SK-N-SH (cell line): ENCODE measurements around the gene JMJD8. TPM values are rescaled to one million over a fixed set of nuclear protein-coding genes. Genes with fewer than 3 reads are reported as not detected.
A peak's percentile ranks its signal among the peaks of the same experiment; 100 is the strongest.

Source experiments
- CTCF ChIA-PET: fragments of 300-600, 350-600 bp; formaldehyde crosslinking; extraction: SDS; loops from one replicate; lab custom pipeline; 2021; lab: Yijun Ruan, JAX
- POLR2A ChIA-PET: fragments of 350-600 bp; sonication (Branson Sonifier 250); formaldehyde crosslinking; extraction: SDS; loops from one replicate; lab custom pipeline; 2020; ENCODE audit warnings: antibody characterized with exemption, inconsistent platforms; lab: Yijun Ruan, JAX
- DNase-seq: peaks from one replicate; pipeline ENCODE4 v3.0.0; 2012
- H2AFZ ChIP-seq: fragments of 200-600 bp; sonication (generic); 2 replicates; pipeline ENCODE4 v1.8.1; 2016; ENCODE audit warnings: antibody characterized with exemption, mild to moderate bottlenecking, low read depth
- H3F3A ChIP-seq: fragments of 200-600 bp; sonication (generic); replicated peaks from 2 replicates; pipeline ENCODE3; 2016; ENCODE audit warnings: antibody characterized with exemption, mild to moderate bottlenecking; ENCODE audit not compliant: insufficient read depth
- H3K27ac ChIP-seq, 2 experiments: fragments of 200-500 bp in 1 of 2; fragments of 200-600 bp in 1 of 2; sonication (Bioruptor generic) in 1 of 2; sonication (generic), shearing (Covaris generic) in 1 of 2; 2 replicates each; pipeline versions ENCODE4 v1.5.1 to v1.6.1; 2014 to 2016; ENCODE audit warnings: low read depth in 2 of 2, inconsistent platforms in 1 of 2, low read length in 1 of 2, mild to moderate bottlenecking in 1 of 2, mixed read lengths in 1 of 2
- H3K27me3 ChIP-seq: fragments of 200-600 bp; sonication (generic), shearing (Covaris generic); 2 replicates; pipeline ENCODE4 v1.6.1; 2016; ENCODE audit warnings: mixed run types; ENCODE audit not compliant: insufficient read depth
- H3K36me3 ChIP-seq, 2 experiments: fragments of 200-500 bp in 1 of 2; fragments of 200-600 bp in 1 of 2; sonication (Bioruptor generic) in 1 of 2; sonication (generic) in 1 of 2; replicated peaks in 1 of 2; 2 replicates each; pipeline versions ENCODE3 to v1.5.1; 2014 to 2016; ENCODE audit warnings: low read length in 1 of 2, mild to moderate bottlenecking in 1 of 2; ENCODE audit not compliant: insufficient read depth in 2 of 2, control insufficient read depth in 1 of 2
- H3K4me1 ChIP-seq, 2 experiments: fragments of 200-500 bp in 1 of 2; fragments of 200-600 bp in 1 of 2; sonication (Bioruptor generic) in 1 of 2; sonication (generic), shearing (Covaris generic) in 1 of 2; 2 replicates each; pipeline versions ENCODE4 v1.5.1 to v1.6.1; 2014 to 2016; ENCODE audit warnings: low read depth in 1 of 2, low read length in 1 of 2, mixed run types in 1 of 2; ENCODE audit not compliant: insufficient read depth in 2 of 2, control insufficient read depth in 1 of 2
- H3K4me2 ChIP-seq: fragments of 200-600 bp; sonication (generic), shearing (Covaris generic); 2 replicates; pipeline ENCODE4 v1.6.1; 2017; ENCODE audit warnings: mixed run types
- H3K4me3 ChIP-seq, 2 experiments: fragments of 200-500 bp in 1 of 2; fragments of 200-600 bp in 1 of 2; sonication (Bioruptor generic) in 1 of 2; sonication (generic), shearing (Covaris generic) in 1 of 2; 2 replicates each; pipeline versions ENCODE4 v1.5.1 to v1.8.1; 2014 to 2016; ENCODE audit warnings: low read depth in 2 of 2, inconsistent platforms in 1 of 2, low read length in 1 of 2, mild to moderate bottlenecking in 1 of 2, mixed read lengths in 1 of 2, moderate library complexity in 1 of 2
- H3K79me2 ChIP-seq: fragments of 200-600 bp; sonication (generic); 2 replicates; pipeline ENCODE4 v1.8.1; 2017; ENCODE audit warnings: mild to moderate bottlenecking; ENCODE audit not compliant: insufficient read depth
- H3K9ac ChIP-seq: fragments of 200-600 bp; sonication (generic); 2 replicates; pipeline ENCODE4 v1.6.1; 2017; ENCODE audit warnings: mixed run types
- H3K9me2 ChIP-seq: fragments of 200-600 bp; sonication (generic); 2 replicates; pipeline ENCODE4 v1.6.1; 2017; ENCODE audit warnings: mixed run types
- H3K9me3 ChIP-seq: fragments of 200-600 bp; sonication (generic); 2 replicates; pipeline ENCODE4 v1.6.1; 2017; ENCODE audit warnings: mixed run types, mild to moderate bottlenecking, moderate library complexity
- H4K20me1 ChIP-seq: fragments of 200-600 bp; sonication (generic); 2 replicates; pipeline ENCODE4 v1.6.1; 2017; ENCODE audit warnings: mild to moderate bottlenecking, mixed run types; ENCODE audit not compliant: insufficient read depth
- CHD2 ChIP-seq: fragments of 150-350 bp; IDR thresholded peaks from 2 replicates; pipeline ENCODE4 v1.6.1; 2018; ENCODE audit warnings: low read length; ENCODE audit not compliant: partially characterized antibody
- ELF1 ChIP-seq: IDR thresholded peaks from 2 replicates; pipeline ENCODE4 v1.4.0; 2012
- EP300 ChIP-seq, 2 experiments: IDR thresholded peaks; 2 replicates each; pipeline versions ENCODE4 v1.4.0 to v1.6.1; 2012; ENCODE audit warnings: borderline replicate concordance in 1 of 2, low read depth in 1 of 2, low read length in 1 of 2
- FOSL2 ChIP-seq: IDR thresholded peaks from 2 replicates; pipeline ENCODE4 v1.4.0; 2012; ENCODE audit warnings: low read depth, mild to moderate bottlenecking, moderate library complexity, borderline replicate concordance
- FOXM1 ChIP-seq: IDR thresholded peaks from 2 replicates; pipeline ENCODE4 v1.4.0; 2012; ENCODE audit warnings: low read depth, mild to moderate bottlenecking
- GATA2 ChIP-seq: sonication (generic); formaldehyde crosslinking; IDR thresholded peaks from 2 replicates; pipeline ENCODE4 v1.5.0; 2020; ENCODE audit warnings: mild to moderate bottlenecking, missing genetic modification reagents
- MXI1 ChIP-seq: IDR thresholded peaks from 2 replicates; pipeline ENCODE4 v1.6.1; 2012; ENCODE audit warnings: mild to moderate bottlenecking, low read depth, low read length, improper control_type of control experiment
- NFIC ChIP-seq: IDR thresholded peaks from 2 replicates; pipeline ENCODE4 v1.4.0; 2012; ENCODE audit warnings: borderline replicate concordance
- NRF1 ChIP-seq: IDR thresholded peaks from 2 replicates; pipeline ENCODE4 v1.6.1; 2012; ENCODE audit warnings: low read depth, mild to moderate bottlenecking, low read length
- RFX5 ChIP-seq: IDR thresholded peaks from 2 replicates; pipeline ENCODE4 v1.6.1; 2012; ENCODE audit warnings: mild to moderate bottlenecking, improper control_type of control experiment, low read length
- RXRA ChIP-seq: IDR thresholded peaks from 2 replicates; pipeline ENCODE4 v1.4.0; 2012; ENCODE audit warnings: low read depth, mild to moderate bottlenecking, borderline replicate concordance
- SIN3A ChIP-seq: IDR thresholded peaks from 2 replicates; pipeline ENCODE4 v1.6.1; 2012; ENCODE audit warnings: low read depth, mild to moderate bottlenecking, low read length, moderate library complexity, borderline replicate concordance
- SMC3 ChIP-seq: IDR thresholded peaks from 2 replicates; pipeline ENCODE4 v1.6.1; 2012; ENCODE audit warnings: low read depth, low read length, improper control_type of control experiment
- TAF1 ChIP-seq: IDR thresholded peaks from 2 replicates; pipeline ENCODE4 v1.6.1; 2012; ENCODE audit warnings: low read depth, mild to moderate bottlenecking, low read length, moderate library complexity, borderline replicate concordance
- TCF12 ChIP-seq: IDR thresholded peaks from 2 replicates; pipeline ENCODE4 v1.4.0; 2012
- TEAD4 ChIP-seq: IDR thresholded peaks from 2 replicates; pipeline ENCODE4 v1.4.0; 2012; ENCODE audit warnings: mild to moderate bottlenecking, borderline replicate concordance; ENCODE audit not compliant: insufficient read depth
- YY1 ChIP-seq: IDR thresholded peaks from 2 replicates; pipeline ENCODE4 v1.4.0; 2012; ENCODE audit warnings: low read depth, mild to moderate bottlenecking
- WGBS: methylation state at CpG from one replicate; pipeline ENCODE4 v1.1.6; 2017; ENCODE audit warnings: low lambda C conversion rate; 5-methylcytosine and 5-hydroxymethylcytosine counted together
- polyA plus RNA-seq, 3 experiments: library from polyadenylated mRNA; depleted of rRNA; stranded (reverse); fragments of >200 nt; gene quantifications; 2 replicates each; pipeline ENCODE4 v1.2.3, GENCODE V29; 2012
- TF ChIP-seq, protein P1 (sequence below): IDR thresholded peaks from 2 replicates; pipeline ENCODE4 v1.4.0; 2012; ENCODE audit warnings: low read depth, borderline replicate concordance
- TF ChIP-seq, protein P2 (sequence below): IDR thresholded peaks from 2 replicates; pipeline ENCODE4; 2012
- TF ChIP-seq, protein P3 (sequence below): IDR thresholded peaks from 2 replicates; pipeline ENCODE4 v1.4.0; 2012; ENCODE audit warnings: low read depth, borderline replicate concordance

Gene JMJD8
- polyA plus RNA-seq, 1 of the 3 experiments (the other 2 are of a cell fraction): 67.0 TPM

DNA sequence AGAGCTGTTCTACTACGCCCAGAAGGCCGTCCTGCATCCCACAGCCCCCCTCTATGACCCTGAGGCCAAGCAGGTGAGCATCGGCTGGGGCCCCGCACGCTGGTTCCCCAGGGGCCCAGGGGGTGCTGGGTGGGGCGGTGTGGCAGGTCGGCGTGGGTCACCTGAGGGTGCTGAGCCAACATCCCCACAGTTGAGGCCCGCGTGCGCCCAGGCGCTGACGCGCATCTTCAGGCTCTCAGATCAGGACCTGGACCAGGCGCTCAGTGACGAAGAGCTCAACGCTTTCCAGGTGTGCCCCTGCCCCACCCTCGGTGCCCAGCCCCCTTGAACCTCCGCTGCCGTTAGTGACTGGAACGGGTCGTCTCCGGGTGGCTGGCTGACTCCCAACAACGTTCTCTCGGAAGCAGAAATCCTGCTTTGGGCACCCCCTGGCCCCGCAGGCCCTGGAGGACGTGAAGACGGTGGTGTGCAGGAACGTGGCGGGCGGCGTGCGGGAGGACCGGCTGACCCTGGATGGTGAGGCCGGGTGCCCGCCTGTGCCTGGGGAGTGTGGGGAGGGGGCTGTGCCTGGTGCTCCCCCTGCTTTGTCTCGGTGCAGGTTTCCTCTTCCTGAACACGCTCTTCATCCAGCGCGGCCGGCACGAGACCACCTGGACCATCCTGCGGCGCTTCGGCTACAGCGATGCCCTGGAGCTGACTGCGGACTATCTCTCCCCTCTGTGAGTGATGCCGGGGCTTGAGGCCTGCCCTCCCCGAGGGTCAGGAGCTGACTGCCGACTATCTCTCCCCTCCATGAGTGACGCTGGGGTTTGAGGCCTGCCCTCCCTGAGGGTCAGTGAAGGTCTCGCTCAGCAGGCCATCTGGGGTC, 13.4 kb downstream of the JMJD8 start:
- WGBS: 96% methylated on average over 18 of the region's 52 CpGs
- 0 out of 2 replicates have a peak, but pooled peaks cover 6% of the 10 kb centered on the region for H4K20me1 ChIP-seq
- H3F3A ChIP-seq: peaks cover 4% of the 10 kb centered on the region
- no peak overlapping the region for H2AFZ ChIP-seq
- TF ChIP-seq EP300 (IDR thresholded peaks at IDR 0.05; ENCODE audit: borderline replicate concordance in 1 of 2, low read depth in 1 of 2, low read length in 1 of 2) (no peak), YY1 (no peak), RXRA (no peak), SMC3 (no peak), TCF12 (no peak), ELF1 (no peak), SIN3A (no peak), GATA2 (CRISPR knock-in tag) (no peak), TAF1 (no peak), FOXM1 (no peak), RFX5 (no peak), FOSL2 (no peak), CHD2 (no peak), NRF1 (no peak), TEAD4 (no peak), MXI1 (no peak), NFIC (no peak)
- TF ChIP-seq, protein P1, sequence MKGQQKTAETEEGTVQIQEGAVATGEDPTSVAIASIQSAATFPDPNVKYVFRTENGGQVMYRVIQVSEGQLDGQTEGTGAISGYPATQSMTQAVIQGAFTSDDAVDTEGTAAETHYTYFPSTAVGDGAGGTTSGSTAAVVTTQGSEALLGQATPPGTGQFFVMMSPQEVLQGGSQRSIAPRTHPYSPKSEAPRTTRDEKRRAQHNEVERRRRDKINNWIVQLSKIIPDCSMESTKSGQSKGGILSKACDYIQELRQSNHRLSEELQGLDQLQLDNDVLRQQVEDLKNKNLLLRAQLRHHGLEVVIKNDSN: no peak
- TF ChIP-seq, protein P2, sequence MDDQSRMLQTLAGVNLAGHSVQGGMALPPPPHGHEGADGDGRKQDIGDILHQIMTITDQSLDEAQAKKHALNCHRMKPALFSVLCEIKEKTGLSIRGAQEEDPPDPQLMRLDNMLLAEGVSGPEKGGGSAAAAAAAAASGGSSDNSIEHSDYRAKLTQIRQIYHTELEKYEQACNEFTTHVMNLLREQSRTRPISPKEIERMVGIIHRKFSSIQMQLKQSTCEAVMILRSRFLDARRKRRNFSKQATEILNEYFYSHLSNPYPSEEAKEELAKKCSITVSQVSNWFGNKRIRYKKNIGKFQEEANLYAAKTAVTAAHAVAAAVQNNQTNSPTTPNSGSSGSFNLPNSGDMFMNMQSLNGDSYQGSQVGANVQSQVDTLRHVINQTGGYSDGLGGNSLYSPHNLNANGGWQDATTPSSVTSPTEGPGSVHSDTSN: no peak
- TF ChIP-seq, protein P3, sequence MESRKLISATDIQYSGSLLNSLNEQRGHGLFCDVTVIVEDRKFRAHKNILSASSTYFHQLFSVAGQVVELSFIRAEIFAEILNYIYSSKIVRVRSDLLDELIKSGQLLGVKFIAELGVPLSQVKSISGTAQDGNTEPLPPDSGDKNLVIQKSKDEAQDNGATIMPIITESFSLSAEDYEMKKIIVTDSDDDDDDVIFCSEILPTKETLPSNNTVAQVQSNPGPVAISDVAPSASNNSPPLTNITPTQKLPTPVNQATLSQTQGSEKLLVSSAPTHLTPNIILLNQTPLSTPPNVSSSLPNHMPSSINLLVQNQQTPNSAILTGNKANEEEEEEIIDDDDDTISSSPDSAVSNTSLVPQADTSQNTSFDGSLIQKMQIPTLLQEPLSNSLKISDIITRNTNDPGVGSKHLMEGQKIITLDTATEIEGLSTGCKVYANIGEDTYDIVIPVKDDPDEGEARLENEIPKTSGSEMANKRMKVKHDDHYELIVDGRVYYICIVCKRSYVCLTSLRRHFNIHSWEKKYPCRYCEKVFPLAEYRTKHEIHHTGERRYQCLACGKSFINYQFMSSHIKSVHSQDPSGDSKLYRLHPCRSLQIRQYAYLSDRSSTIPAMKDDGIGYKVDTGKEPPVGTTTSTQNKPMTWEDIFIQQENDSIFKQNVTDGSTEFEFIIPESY: no peak
- CTCF ChIA-PET: interaction anchor here (0.9 to 3.8 kb wide), 4 partner anchors 11 to 19 kb away, joined by 3 to 38 read pairs (median 9); partner anchors contain the start of genes JMJD8 and WDR24
- H3K79me2 ChIP-seq: peaks cover 25% of the 10 kb centered on the region
- peaks cover 5 to 49% of the 10 kb centered on the region in 2 experiments for H3K36me3 ChIP-seq
- no peak overlapping the region for H3K4me3 ChIP-seq
- POLR2A ChIA-PET: no interaction called here
- no peak overlapping the region for H3K9ac ChIP-seq
- H3K4me1 ChIP-seq: peaks cover 0 to 22% of the 10 kb centered on the region in 2 experiments; a peak in 1 of 4 replicates
- H3K27ac ChIP-seq: no peak overlapping the region
- H3K9me2 ChIP-seq: no peaks in the 10 kb centered on the region
- H3K27me3 ChIP-seq: no peaks in the 10 kb centered on the region
- H3K9me3 ChIP-seq: no peaks in the 10 kb centered on the region
- no peak for DNase-seq
- 0 out of 2 replicates have a peak overlapping the region, but pooled peaks have one; percentile 96 for H3K4me2 ChIP-seq
